Stimulated activated naive B cell treated with anti-CD40 and anti-IgM and Interleukin-4, amounts not matched to agents 10 μg/mL and 1 μg/mL and 100 μg/mL, for 72 hours (primary cell): ENCODE data around the gene DNAJA1.

Source experiments
- ATAC-seq, 2 donors: fragments of 150-1000 bp; cut with Tn5 transposase; replicated peaks; 2 replicates each; pipeline ENCODE4 v1.10.0; 2021; ENCODE audit warnings: moderate library complexity in 1 of 2
- DNase-seq: peaks from one replicate; pipeline ENCODE4 v3.0.0; 2021
- H3K27ac Mint-ChIP-seq: one replicate; pipeline ENCODE4 v1.8.0; 2022; ENCODE audit warnings: mild to moderate bottlenecking, mixed read lengths
- H3K27me3 Mint-ChIP-seq, 2 donors: one replicate each; pipeline ENCODE4 v1.8.0; 2022; ENCODE audit warnings: mixed read lengths in 2 of 2
- H3K36me3 Mint-ChIP-seq, 2 donors: one replicate each; pipeline ENCODE4 v1.8.0; 2022; ENCODE audit warnings: mixed read lengths in 2 of 2, mild to moderate bottlenecking in 1 of 2
- H3K4me1 Mint-ChIP-seq, 2 donors: one replicate each; pipeline ENCODE4 v1.8.0; 2022; ENCODE audit warnings: mixed read lengths in 2 of 2, mild to moderate bottlenecking in 1 of 2
- H3K4me3 Mint-ChIP-seq, 2 donors: one replicate each; pipeline ENCODE4 v1.8.0; 2022; ENCODE audit warnings: mild to moderate bottlenecking in 2 of 2, mixed read lengths in 2 of 2, moderate library complexity in 1 of 2
- H3K9me3 Mint-ChIP-seq, 2 donors: one replicate each; pipeline ENCODE4 v1.8.0; 2022; ENCODE audit warnings: mixed read lengths in 2 of 2, mild to moderate bottlenecking in 1 of 2

The DNAJA1 gene

GRCh38 chr9:33042473-33042872 is 17.4 kb downstream of the DNAJA1 start:
- Mint-ChIP-seq H3K27me3 (no peaks in the 10 kb centered on the region), H3K4me3 (no peak overlapping the region), H3K27ac (no peak overlapping the region), H3K4me1 (peaks cover 7 to 17% of the 10 kb centered on the region in 2 donors), H3K36me3 (peaks cover 14 to 23% of the 10 kb centered on the region in 2 donors), H3K9me3 (no peaks in the 10 kb centered on the region)
- ATAC-seq (no peak), DNase-seq (no peak)

DNA sequence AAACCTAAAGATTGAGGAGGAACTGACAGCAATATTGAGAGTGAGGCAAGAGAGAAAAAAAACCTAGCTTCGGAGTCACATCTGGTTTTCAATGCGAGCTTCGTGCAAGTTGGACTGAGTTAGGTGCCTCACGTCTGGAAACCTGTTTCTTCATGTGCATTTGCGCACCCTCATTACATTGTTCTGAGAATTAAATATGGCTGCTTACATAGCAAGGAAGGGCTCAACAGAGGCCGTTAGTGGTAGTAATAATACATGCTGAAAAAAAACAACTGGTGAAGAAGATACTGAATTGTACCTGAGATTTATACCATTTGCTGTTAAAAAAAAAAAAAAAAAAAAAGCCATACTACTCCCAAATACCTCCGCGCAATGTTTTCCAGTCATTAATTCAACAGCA is 18.6 kb downstream of the DNAJA1 start:
- peak overlapping the region; percentile 61 for H3K27ac Mint-ChIP-seq
- no peaks in the 10 kb centered on the region for H3K27me3 Mint-ChIP-seq
- peaks cover 7 to 17% of the 10 kb centered on the region in 2 donors for H3K4me1 Mint-ChIP-seq
- H3K4me3 Mint-ChIP-seq = peak overlapping the region; percentile 79 to 81
- H3K36me3 Mint-ChIP-seq = peaks cover 18 to 26% of the 10 kb centered on the region in 2 donors
- ATAC-seq (peak in 1 of 2 donors; percentile 5), DNase-seq (no peak)
- no peaks in the 10 kb centered on the region for H3K9me3 Mint-ChIP-seq

GRCh38 chr9:33044162-33044673 is 19.1 kb downstream of the DNAJA1 start:
- Mint-ChIP-seq H3K36me3 (peaks cover 23 to 29% of the 10 kb centered on the region in 2 donors), H3K27ac (peak overlapping the region; percentile 61), H3K27me3 (no peaks in the 10 kb centered on the region)

DNA sequence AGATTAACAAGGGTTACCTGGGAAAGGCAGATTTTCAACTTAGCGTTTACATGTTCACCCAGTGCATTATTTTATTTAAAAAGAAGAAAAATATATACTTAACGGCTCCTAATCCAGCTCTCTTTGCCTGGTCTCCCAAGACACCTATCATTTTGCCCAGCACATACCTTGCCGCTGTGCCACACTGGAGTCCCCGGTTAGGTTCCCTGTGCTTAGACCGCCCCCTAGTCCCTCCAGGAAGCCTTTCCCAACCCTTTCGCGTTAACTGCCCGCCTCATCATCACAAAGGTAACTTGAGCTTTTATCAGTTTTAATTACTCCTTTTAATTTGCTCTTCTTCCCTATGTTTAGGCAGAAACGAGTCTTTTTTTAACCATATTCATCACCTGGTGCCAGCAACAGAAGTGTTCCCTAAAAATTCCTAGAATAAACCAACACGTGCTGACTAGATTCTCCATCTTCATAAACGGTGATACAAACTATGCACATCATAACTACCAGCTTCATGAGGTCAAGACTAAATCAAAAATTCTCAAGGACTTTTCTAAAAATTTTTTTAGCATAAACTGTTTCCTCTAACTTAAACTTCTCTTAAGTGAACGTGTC is 19.7 kb downstream of the DNAJA1 start:
- DNase-seq (no peak), ATAC-seq (peak in 1 of 2 donors; percentile 3)
- H3K36me3 Mint-ChIP-seq = peaks cover 29 to 34% of the 10 kb centered on the region in 2 donors
- no peaks in the 10 kb centered on the region for H3K27me3 Mint-ChIP-seq
- no peaks in the 10 kb centered on the region for H3K9me3 Mint-ChIP-seq
- H3K4me3 Mint-ChIP-seq = peak overlapping the region; percentile 79 to 81
- H3K27ac Mint-ChIP-seq = peak overlapping the region; percentile 61
- peaks cover 8 to 20% of the 10 kb centered on the region in 2 donors for H3K4me1 Mint-ChIP-seq

More at GRCh38 chr9:33044162-33044673, 19.1 kb downstream of the DNAJA1 start:
- ATAC-seq (peak; percentile 87 to 88), DNase-seq (peak; percentile 65)
- Mint-ChIP-seq H3K4me1 (peaks cover 7 to 17% of the 10 kb centered on the region in 2 donors), H3K9me3 (no peaks in the 10 kb centered on the region), H3K4me3 (peak overlapping the region; percentile 79 to 81)

- Mint-ChIP-seq H3K27me3 (no peaks in the 10 kb centered on the region), H3K9me3 (peaks cover 0 to under 1% of the 10 kb centered on the region in 2 donors), H3K36me3 (peaks cover 35 to 36% of the 10 kb centered on the region in 2 donors), H3K4me1 (peaks cover 9 to 25% of the 10 kb centered on the region in 2 donors), H3K27ac (peak overlapping the region; percentile 51), H3K4me3 (no peak overlapping the region)
- no peak for DNase-seq
- no peak for ATAC-seq
Measured at GRCh38 chr9:33046061-33046460, 21.0 kb downstream of the DNAJA1 start.

- ATAC-seq = no peak
- no peak for DNase-seq
- H3K36me3 Mint-ChIP-seq = peaks cover 41 to 43% of the 10 kb centered on the region in 2 donors
- no peak overlapping the region for H3K27ac Mint-ChIP-seq
- H3K4me1 Mint-ChIP-seq = peaks cover 13 to 31% of the 10 kb centered on the region in 2 donors
- no peaks in the 10 kb centered on the region for H3K27me3 Mint-ChIP-seq
- no peak overlapping the region for H3K4me3 Mint-ChIP-seq
- H3K9me3 Mint-ChIP-seq = peaks cover 3 to 4% of the 10 kb centered on the region in 2 donors
Measured at GRCh38 chr9:33048054-33048465, 23.0 kb downstream of the DNAJA1 start.

DNA sequence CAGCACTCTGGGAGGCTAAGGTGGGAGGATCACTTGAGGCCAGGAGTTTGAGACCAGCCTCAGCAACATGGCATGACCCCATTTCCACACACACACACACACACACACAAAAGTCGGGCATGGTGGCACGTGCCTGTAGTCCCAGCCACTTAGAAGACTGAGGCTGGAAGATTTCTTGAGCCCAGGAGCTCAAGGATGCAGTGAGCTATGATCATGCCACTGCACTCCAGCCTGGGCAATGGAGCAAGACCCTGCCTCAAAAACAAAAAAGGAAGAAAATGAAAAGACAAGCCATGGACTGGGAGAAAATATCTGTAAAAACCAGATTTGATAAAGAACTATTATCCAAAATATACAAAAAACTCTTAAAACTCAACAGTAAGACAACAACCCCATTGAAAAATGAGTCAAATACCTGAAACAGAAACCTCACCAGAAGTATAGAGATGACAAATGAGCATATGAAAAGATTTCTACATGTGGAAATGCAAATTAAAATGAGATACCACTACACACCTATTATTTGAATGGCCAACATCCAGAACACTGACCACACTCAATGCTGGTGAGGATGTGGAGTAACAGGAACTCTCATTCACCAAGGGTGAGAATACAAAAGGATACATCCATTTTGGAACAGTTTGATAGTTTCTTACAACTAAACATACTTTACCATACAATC is 24.7 kb downstream of the DNAJA1 start:
- Mint-ChIP-seq H3K27me3 (no peaks in the 10 kb centered on the region), H3K4me3 (no peak overlapping the region), H3K4me1 (peaks cover 8 to 16% of the 10 kb centered on the region in 2 donors), H3K27ac (peak overlapping the region; percentile 82), H3K9me3 (peaks cover 3 to 4% of the 10 kb centered on the region in 2 donors), H3K36me3 (peaks cover 40 to 46% of the 10 kb centered on the region in 2 donors)
- no peak for ATAC-seq
- DNase-seq = no peak

DNA sequence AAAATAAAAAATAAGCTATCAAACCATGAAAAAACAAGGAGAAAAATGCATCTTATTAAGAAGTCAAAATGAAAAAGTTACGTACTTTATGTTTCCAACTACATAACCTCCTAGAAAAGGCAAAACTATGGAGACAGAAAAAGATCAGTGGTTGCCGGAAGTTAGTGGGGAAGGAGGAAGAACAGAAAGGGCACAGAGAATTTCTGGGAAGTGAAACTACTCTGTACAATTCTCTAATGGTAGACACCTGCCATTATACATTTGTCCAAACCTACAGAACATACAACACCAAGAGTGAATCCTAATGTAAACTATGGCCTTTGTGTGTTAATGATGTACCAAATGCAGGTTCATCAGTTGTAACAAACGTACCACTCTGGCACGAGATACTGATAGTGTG is 26.1 kb downstream of the DNAJA1 start:
- peak overlapping the region; percentile 21 for H3K27ac Mint-ChIP-seq
- H3K27me3 Mint-ChIP-seq = no peaks in the 10 kb centered on the region
- peaks cover 8 to 17% of the 10 kb centered on the region in 2 donors for H3K4me1 Mint-ChIP-seq
- no peak for DNase-seq
- no peak overlapping the region for H3K4me3 Mint-ChIP-seq
- ATAC-seq = peak in 1 of 2 donors; percentile 45
- H3K9me3 Mint-ChIP-seq = peaks cover 3 to 4% of the 10 kb centered on the region in 2 donors
- peaks cover 34 to 49% of the 10 kb centered on the region in 2 donors for H3K36me3 Mint-ChIP-seq

DNA sequence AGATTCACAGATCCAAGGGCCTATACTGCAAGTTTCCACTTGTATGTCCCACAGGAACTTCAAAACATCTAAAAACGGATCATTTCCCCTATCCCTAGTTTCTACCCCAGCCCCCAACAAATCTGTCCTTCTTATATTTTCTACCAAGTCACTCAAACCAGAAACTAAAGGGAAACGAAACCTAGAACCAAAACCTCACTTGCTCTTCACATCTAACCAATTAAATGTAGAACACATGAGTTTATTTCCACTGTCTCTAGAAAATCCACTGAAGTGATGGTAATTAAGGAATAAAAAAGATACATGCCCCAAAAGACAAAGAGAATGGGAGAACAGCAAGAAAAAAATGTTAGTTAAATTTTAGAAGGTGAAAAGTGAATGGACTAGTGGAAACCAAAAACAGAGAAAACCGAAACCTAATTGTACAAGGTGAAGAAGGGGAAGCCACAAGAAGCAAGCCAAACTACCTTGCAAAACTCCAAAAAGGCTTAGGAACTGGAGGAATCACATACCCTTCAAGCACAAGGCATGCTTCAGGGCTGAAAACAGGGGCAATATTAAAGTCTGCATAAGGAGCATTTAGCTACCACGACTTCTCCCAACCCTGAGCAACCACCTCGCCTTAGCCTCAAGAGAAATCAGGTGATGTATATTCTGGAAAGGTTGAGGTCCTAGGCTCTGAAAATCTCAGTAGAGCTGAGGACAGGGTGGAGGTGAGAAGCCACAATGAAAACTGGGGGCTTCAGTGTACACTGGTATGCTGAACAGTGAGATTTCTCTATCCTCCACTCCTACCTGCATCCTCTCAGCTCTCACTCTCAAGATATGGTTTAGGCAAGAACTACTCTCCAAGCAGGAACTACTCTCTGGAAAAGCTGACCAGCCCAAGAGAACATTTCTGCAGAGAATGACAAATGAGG is 40.3 kb downstream of the DNAJA1 start:
- Mint-ChIP-seq H3K4me1 (peaks cover 12 to 22% of the 10 kb centered on the region in 2 donors), H3K4me3 (peak overlapping the region in 1 of 2 donors; percentile 9), H3K27me3 (no peaks in the 10 kb centered on the region), H3K27ac (peak overlapping the region; percentile 16), H3K36me3 (peaks cover 34 to 35% of the 10 kb centered on the region in 2 donors), H3K9me3 (no peaks in the 10 kb centered on the region)
- DNase-seq = no peak
- peak; percentile 70 to 71 for ATAC-seq

DNA sequence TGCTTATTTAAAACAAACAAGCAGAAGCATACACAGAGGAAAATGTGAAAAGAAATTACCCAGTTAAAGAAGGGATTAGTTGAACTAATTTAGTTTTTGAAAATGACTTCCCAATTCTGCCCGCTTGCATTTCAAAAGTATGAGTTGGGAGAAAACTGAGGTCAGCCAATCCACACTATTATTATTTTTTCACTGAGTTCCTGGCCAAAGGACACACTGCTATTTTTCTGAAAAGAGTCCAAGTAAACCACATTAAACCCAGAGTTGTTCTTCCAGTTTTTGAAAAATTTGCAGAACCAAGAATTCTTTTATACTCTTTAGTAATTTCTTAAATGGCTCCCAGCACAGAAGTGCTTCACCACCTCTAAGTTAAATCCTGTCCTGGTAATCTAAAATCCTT is 43.9 kb downstream of the DNAJA1 start:
- ATAC-seq (no peak), DNase-seq (no peak)
- no peak overlapping the region for H3K4me3 Mint-ChIP-seq
- peaks cover 14 to 29% of the 10 kb centered on the region in 2 donors for H3K4me1 Mint-ChIP-seq
- H3K27ac Mint-ChIP-seq = no peak overlapping the region
- peaks cover 37 to 56% of the 10 kb centered on the region in 2 donors for H3K36me3 Mint-ChIP-seq
- no peaks in the 10 kb centered on the region for H3K27me3 Mint-ChIP-seq
- H3K9me3 Mint-ChIP-seq = no peaks in the 10 kb centered on the region

- Mint-ChIP-seq H3K36me3 (peaks cover 9 to 30% of the 10 kb centered on the region in 2 donors), H3K27me3 (no peaks in the 10 kb centered on the region), H3K4me1 (peaks cover 16 to 32% of the 10 kb centered on the region in 2 donors), H3K4me3 (peak within 1 kb of the TSS; percentile 99 to 100), H3K27ac (peak within 1 kb of the TSS; percentile 100), H3K9me3 (no peaks in the 10 kb centered on the region)
- DNase-seq (peak; percentile 95), ATAC-seq (peak; percentile 98 to 99)
Measured at GRCh38 chr9:33076046-33077004, 51.3 kb downstream of the DNAJA1 start, which contains the start of gene SMU1. Gene SMU1 (minus strand): TSS chr9:33076674. CDS start chr9:33076608, 66 bp downstream.

DNA sequence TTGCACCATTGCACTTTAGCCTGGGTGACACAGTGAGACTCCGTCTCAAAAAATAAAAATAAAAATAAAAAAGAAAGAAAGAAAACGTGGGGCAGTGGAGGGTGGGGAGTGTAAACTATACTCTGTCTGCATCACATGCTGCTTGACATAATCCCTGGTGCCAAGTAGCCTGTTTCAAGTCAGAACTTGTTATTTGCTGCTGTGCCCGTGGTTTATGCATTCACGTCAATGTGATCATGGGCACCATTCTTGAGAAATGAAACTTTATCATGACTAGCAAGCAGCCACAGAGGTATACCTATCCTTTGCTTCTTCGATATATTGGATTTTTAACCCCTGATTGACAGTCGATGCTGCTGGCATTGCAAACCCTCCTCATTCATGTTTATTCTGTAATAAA is 55.5 kb downstream of the DNAJA1 start:
- peaks cover 16 to 31% of the 10 kb centered on the region in 2 donors for H3K4me1 Mint-ChIP-seq
- ATAC-seq = no peak
- H3K4me3 Mint-ChIP-seq = no peak overlapping the region
- no peak overlapping the region for H3K27ac Mint-ChIP-seq
- H3K27me3 Mint-ChIP-seq = no peaks in the 10 kb centered on the region
- H3K36me3 Mint-ChIP-seq = peaks cover 3 to 5% of the 10 kb centered on the region in 2 donors
- H3K9me3 Mint-ChIP-seq = peaks cover 0 to 1% of the 10 kb centered on the region in 2 donors
- no peak for DNase-seq
